ENCODE data around the gene MPV17.
"Not testable (repeated sequence)": the region's sequence is repeated elsewhere in the genome, so short reads cannot be mapped to it uniquely, and the experiment has no call there.

Gene MPV17

GRCh38 chr2:27271631-27272340 is 51.1 kb downstream of the MPV17 start:
- DNase-seq (ENCODE audit: extremely low read depth, insufficient read length), result no peak
- no peak overlapping the region for H3K4me3 ChIP-seq (replicated peaks; ENCODE audit: low read depth, low read length)
- H3K27me3 ChIP-seq (replicated peaks; ENCODE audit: control insufficient read depth, insufficient read depth, low read length), result no peaks in the 10 kb centered on the region
- H3K36me3 ChIP-seq (ENCODE audit: control insufficient read depth, insufficient read depth, low read length), result no peaks in the 10 kb centered on the region
- TF ChIP-seq CTCF (IDR thresholded peaks at IDR 0.05; ENCODE audit: insufficient read depth, low read length, poor library complexity, severe bottlenecking), result no peak

GRCh38 chr2:27270670-27271069 is 52.2 kb downstream of the MPV17 start:
- no peak for TF ChIP-seq CTCF (IDR thresholded peaks at IDR 0.05; ENCODE audit: insufficient read depth, low read length, poor library complexity, severe bottlenecking)
- Histone ChIP-seq H3K27me3 (replicated peaks; ENCODE audit: control insufficient read depth, insufficient read depth, low read length) (no peaks in the 10 kb centered on the region; the same call in 1 of the 2 replicates), H3K4me3 (replicated peaks; ENCODE audit: low read depth, low read length) (no peak overlapping the region), H3K36me3 (ENCODE audit: control insufficient read depth, insufficient read depth, low read length) (no peaks in the 10 kb centered on the region)
- no peak for DNase-seq (ENCODE audit: extremely low read depth, insufficient read length)

GRCh38 chr2:27270131-27270530 is 52.8 kb downstream of the MPV17 start:
- no peak for TF ChIP-seq CTCF (IDR thresholded peaks at IDR 0.05; ENCODE audit: insufficient read depth, low read length, poor library complexity, severe bottlenecking)
- no peak overlapping the region for H3K4me3 ChIP-seq (replicated peaks; ENCODE audit: low read depth, low read length)
- H3K36me3 ChIP-seq (ENCODE audit: control insufficient read depth, insufficient read depth, low read length), result no peaks in the 10 kb centered on the region
- no peaks in the 10 kb centered on the region; the same call in 1 of the 2 replicates for H3K27me3 ChIP-seq (replicated peaks; ENCODE audit: control insufficient read depth, insufficient read depth, low read length)
- DNase-seq (ENCODE audit: extremely low read depth, insufficient read length), result no peak

GRCh38 chr2:27268296-27268695 is 54.6 kb downstream of the MPV17 start:
- not testable (repeated sequence) for H3K4me3 ChIP-seq (replicated peaks; ENCODE audit: low read depth, low read length); H3K27me3 ChIP-seq (replicated peaks; ENCODE audit: control insufficient read depth, insufficient read depth, low read length); DNase-seq (ENCODE audit: extremely low read depth, insufficient read length); H3K36me3 ChIP-seq (ENCODE audit: control insufficient read depth, insufficient read depth, low read length)

GRCh38 chr2:27265536-27265870 is 57.4 kb downstream of the MPV17 start:
- Histone ChIP-seq H3K27me3 (replicated peaks; ENCODE audit: control insufficient read depth, insufficient read depth, low read length) (peaks cover 6% of the 10 kb centered on the region), H3K36me3 (ENCODE audit: control insufficient read depth, insufficient read depth, low read length) (no peaks in the 10 kb centered on the region), H3K4me3 (replicated peaks; ENCODE audit: low read depth, low read length) (no peak overlapping the region)
- DNase-seq (ENCODE audit: extremely low read depth, insufficient read length), result no peak
- no peak for TF ChIP-seq CTCF (IDR thresholded peaks at IDR 0.05; ENCODE audit: insufficient read depth, low read length, poor library complexity, severe bottlenecking)

- no peaks in the 10 kb centered on the region for H3K36me3 ChIP-seq (ENCODE audit: control insufficient read depth, insufficient read depth, low read length)
- peak; percentile 65 for TF ChIP-seq CTCF (IDR thresholded peaks at IDR 0.05; ENCODE audit: insufficient read depth, low read length, poor library complexity, severe bottlenecking)
- peak; percentile 68 for DNase-seq (ENCODE audit: extremely low read depth, insufficient read length)
- H3K27me3 ChIP-seq (replicated peaks; ENCODE audit: control insufficient read depth, insufficient read depth, low read length), result peaks cover 6% of the 10 kb centered on the region
- H3K4me3 ChIP-seq (replicated peaks; ENCODE audit: low read depth, low read length), result peak overlapping the region; percentile 40
Observed at GRCh38 chr2:27264753-27265535, 58.0 kb downstream of the MPV17 start.

Data from GM06990 (cell line).